A673 (cell line): ENCODE measurements around the gene CDC23. TPM values are rescaled to one million over a fixed set of nuclear protein-coding genes. Genes with fewer than 3 reads are reported as not detected.
A peak's percentile ranks its signal among the peaks of the same experiment; 100 is the strongest.

Source experiments
- BruUV-seq: library from RNA; stranded (reverse); fragments of 400-500 nt; replicated peaks from 2 replicates; lab custom pipeline; 2021; lab: Mats Ljungman, UMichigan
- CTCF ChIA-PET: fragments of 300-600 bp; sonication (Branson Sonifier 250); formaldehyde crosslinking; loops from one replicate; lab custom pipeline; 2022; ENCODE audit warnings: antibody characterized with exemption; lab: Charles Lee
- POLR2A ChIA-PET: fragments of 300-600 bp; sonication (Branson Sonifier 250); formaldehyde crosslinking; loops from one replicate; lab custom pipeline; 2022; ENCODE audit warnings: antibody characterized with exemption; ENCODE audit not compliant: low non-redundant PET; lab: Charles Lee
- DNase-seq: peaks from one replicate; pipeline ENCODE4 v3.0.0-alpha.2; 2015; ENCODE audit warnings: low spot score
- H3K27ac ChIP-seq: fragments of 200-600 bp; sonication (generic); 2 replicates; pipeline ENCODE4 v1.5.1; 2016; ENCODE audit warnings: mixed run types, low read depth, mild to moderate bottlenecking, mixed read lengths, antibody characterized with exemption, low read length; ENCODE audit not compliant: poor library complexity, severe bottlenecking
- H3K27me3 ChIP-seq: fragments of 200-600 bp; sonication (generic); replicated peaks from 2 replicates; pipeline ENCODE4 v1.6.1; 2017; ENCODE audit warnings: mixed run types, low read depth, mild to moderate bottlenecking, mixed read lengths, antibody characterized with exemption, low read length; ENCODE audit not compliant: insufficient read depth, poor library complexity
- H3K36me3 ChIP-seq: fragments of 200-600 bp; sonication (generic); 2 replicates; pipeline ENCODE4 v1.6.1; 2016; ENCODE audit warnings: mixed run types, mild to moderate bottlenecking, mixed read lengths, antibody characterized with exemption, low read length; ENCODE audit not compliant: insufficient read depth, poor library complexity, severe bottlenecking
- H3K4me1 ChIP-seq: fragments of 200-600 bp; sonication (generic); 2 replicates; pipeline ENCODE4 v1.6.1; 2017; ENCODE audit warnings: mixed run types, mild to moderate bottlenecking, mixed read lengths, antibody characterized with exemption, low read length; ENCODE audit not compliant: insufficient read depth, poor library complexity, severe bottlenecking
- H3K4me3 ChIP-seq: fragments of 200-600 bp; sonication (generic); 2 replicates; pipeline ENCODE4 v1.5.1; 2016; ENCODE audit warnings: low read depth, mixed run types, mild to moderate bottlenecking, mixed read lengths, low read length; ENCODE audit not compliant: poor library complexity, severe bottlenecking
- H3K9me3 ChIP-seq: fragments of 200-600 bp; sonication (generic); 2 replicates; pipeline ENCODE4 v1.6.1; 2016; ENCODE audit warnings: mixed run types, low read depth, mild to moderate bottlenecking, mixed read lengths, antibody characterized with exemption, low read length; ENCODE audit not compliant: poor library complexity, severe bottlenecking
- CTCF ChIP-seq: fragments of 300-800, 200-600 bp; sonication (generic); conservative IDR thresholded peaks from 2 replicates; pipeline ENCODE4 v1.5.1; 2017; ENCODE audit warnings: low read depth, mild to moderate bottlenecking, antibody characterized with exemption, low read length, moderate library complexity, mixed read lengths
- EZH2 ChIP-seq: fragments of 200-600 bp; sonication (generic); IDR thresholded peaks from 2 replicates; pipeline ENCODE4 v1.6.1; 2017; ENCODE audit warnings: borderline replicate concordance, low read depth, mild to moderate bottlenecking, mixed read lengths, antibody characterized with exemption, low read length; ENCODE audit not compliant: poor library complexity, severe bottlenecking
- intact Hi-C: fragments of 100-400 bp; cut with micrococcal nuclease; formaldehyde crosslinking; loops from one replicate; pipeline ENCODE4 v1.10.0; 2022; ENCODE audit not compliant: unreplicated experiment
- total RNA-seq: library from RNA; stranded (reverse); gene quantifications from 2 replicates; pipeline ENCODE4 v1.2.3, GENCODE V29; 2021

The CDC23 gene
- total RNA-seq, 1 experiment from 2014 or later, result 54.0 TPM

GRCh38 chr5:138138949-138139780, 74.0 kb downstream of the CDC23 start, which contains the start of gene NME5:
TSS of gene NME5 (minus strand) at chr5:138139428. CDS start at chr5:138138780, 648 bp downstream.
- intact Hi-C loops, result loop anchor here (10.0 kb wide), 1 partner anchor 474 kb away; no protein-coding TSS in a partner anchor
- Histone ChIP-seq H3K9me3 (no peaks in the 10 kb centered on the region), H3K36me3 (no peaks in the 10 kb centered on the region), H3K4me3 (peak within 1 kb of the TSS; percentile 32), H3K4me1 (no peaks in the 10 kb centered on the region), H3K27ac (no peak within 1 kb of the TSS), H3K27me3 (no peaks in the 10 kb centered on the region)
- DNase-seq, result peak; percentile 30
- no TSS peak for BruUV-seq
- ChIA-PET CTCF (no interaction called here), POLR2A (no interaction called here)
- no peak for TF ChIP-seq EZH2
- no peak for TF ChIP-seq CTCF

Other genes starting within 250 kb of the CDC23 start
- gene FAM13B, start 180.2 kb downstream of the CDC23 start, total RNA-seq, result 22.7 and 23.5 TPM in 2 replicates
- gene WNT8A, start 129.3 kb downstream of the CDC23 start, total RNA-seq, result not detected in 2 replicates
- 0.72 TPM in 1 of 2 replicates, not detected in the other for gene NME5, start 73.9 kb downstream of the CDC23 start, total RNA-seq
- 86.7 and 97.6 TPM in 2 replicates for gene BRD8, start 34.7 kb downstream of the CDC23 start, total RNA-seq
- gene KIF20A, start 34.2 kb downstream of the CDC23 start, total RNA-seq, result 116 and 119 TPM in 2 replicates
- gene GFRA3, start 61.3 kb upstream of the CDC23 start, total RNA-seq, result 0.75 and 0.83 TPM in 2 replicates
- gene CDC25C, start 118.5 kb upstream of the CDC23 start, total RNA-seq, result 22.3 and 25.6 TPM in 2 replicates
- gene FAM53C, start 124.9 kb upstream of the CDC23 start, total RNA-seq, result 39.7 and 39.8 TPM in 2 replicates
- gene KDM3B, start 139.4 kb upstream of the CDC23 start, total RNA-seq, result 62.1 and 65.1 TPM in 2 replicates
- 8.4 and 14.6 TPM in 2 replicates for gene REEP2, start 225.7 kb upstream of the CDC23 start, total RNA-seq